ENCODE results near the gene SGCD.

SGCD gene

GRCh38 chr5:156444753-156445291, 117.9 kb downstream of the SGCD start:
- in situ Hi-C loops (cut with MboI; ENCODE audit: low pct_unique_long_range_greater_than_20kb, low sequenced_read_pairs, unreplicated experiment): no loop called here

DNA sequence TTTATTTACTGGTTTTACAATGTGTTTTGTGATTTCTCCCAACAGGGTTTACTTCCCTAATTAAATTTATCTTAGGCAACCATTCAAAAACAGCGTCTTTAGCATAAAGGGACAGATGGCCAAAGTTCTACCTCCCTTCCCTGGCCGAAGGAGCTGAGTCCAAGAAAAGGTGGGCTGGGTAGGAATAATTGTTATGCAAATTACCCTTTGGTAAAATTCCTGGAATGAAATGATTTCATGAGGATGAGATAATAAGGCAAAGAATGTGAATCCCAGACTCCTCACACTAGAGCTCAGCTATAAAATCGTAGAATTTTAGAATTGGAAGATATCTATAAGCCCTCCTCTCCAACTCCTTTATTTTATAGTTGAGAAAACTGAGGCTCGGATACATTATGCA, 119.6 kb downstream of the SGCD start:
- in situ Hi-C loops (cut with MboI; ENCODE audit: low pct_unique_long_range_greater_than_20kb, low sequenced_read_pairs, unreplicated experiment): no loop called here

More at GRCh38 chr5:156444753-156445291, 117.9 kb downstream of the SGCD start:
- TF ChIP-seq CTCF (IDR thresholded peaks at IDR 0.05; ENCODE audit: extremely low read depth, insufficient read depth, missing control alignments): no peak
- no peak for DNase-seq (ENCODE audit: low spot score)

GRCh38 chr5:156450778-156451177, 123.8 kb downstream of the SGCD start:
- no peak for TF ChIP-seq CTCF (IDR thresholded peaks at IDR 0.05; ENCODE audit: extremely low read depth, insufficient read depth, missing control alignments)
- no peak for DNase-seq (ENCODE audit: low spot score)
- in situ Hi-C loops (cut with MboI; ENCODE audit: low pct_unique_long_range_greater_than_20kb, low sequenced_read_pairs, unreplicated experiment): no loop called here

More for the DNA sequence above, 119.6 kb downstream of the SGCD start:
- no peak for DNase-seq (ENCODE audit: low spot score)
- no peak for TF ChIP-seq CTCF (IDR thresholded peaks at IDR 0.05; ENCODE audit: extremely low read depth, insufficient read depth, missing control alignments)

GRCh38 chr5:156451505-156451904, 124.5 kb downstream of the SGCD start:
- DNase-seq (ENCODE audit: low spot score): no peak
- in situ Hi-C loops (cut with MboI; ENCODE audit: low pct_unique_long_range_greater_than_20kb, low sequenced_read_pairs, unreplicated experiment): no loop called here
- no peak for TF ChIP-seq CTCF (IDR thresholded peaks at IDR 0.05; ENCODE audit: extremely low read depth, insufficient read depth, missing control alignments)

DNA sequence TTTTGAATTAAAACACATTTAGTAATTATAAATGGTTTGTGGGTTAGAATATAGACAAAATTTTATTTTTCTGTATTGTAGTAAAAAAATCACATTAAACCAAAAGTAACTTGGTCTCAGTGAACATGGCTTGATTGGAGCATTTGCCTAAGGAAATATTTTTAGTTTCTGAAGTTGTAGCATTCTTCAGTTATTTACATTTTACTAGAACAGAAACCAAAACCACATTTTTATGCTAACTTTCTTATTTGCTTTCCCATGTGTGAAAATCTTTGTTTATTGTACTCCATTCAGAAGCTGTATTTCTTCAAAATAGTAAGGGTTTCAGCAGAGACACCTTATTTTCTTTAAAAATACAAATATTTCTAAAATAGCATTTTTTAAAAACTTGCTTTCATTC, 129.9 kb downstream of the SGCD start:
- TF ChIP-seq CTCF (IDR thresholded peaks at IDR 0.05; ENCODE audit: extremely low read depth, insufficient read depth, missing control alignments): no peak
- no peak for DNase-seq (ENCODE audit: low spot score)
- in situ Hi-C loops (cut with MboI; ENCODE audit: low pct_unique_long_range_greater_than_20kb, low sequenced_read_pairs, unreplicated experiment): no loop called here

- TF ChIP-seq CTCF (IDR thresholded peaks at IDR 0.05; ENCODE audit: extremely low read depth, insufficient read depth, missing control alignments): no peak
- no peak for DNase-seq (ENCODE audit: low spot score)
- in situ Hi-C loops (cut with MboI; ENCODE audit: low pct_unique_long_range_greater_than_20kb, low sequenced_read_pairs, unreplicated experiment): no loop called here
Measured at GRCh38 chr5:156459812-156460385, 132.9 kb downstream of the SGCD start.
